GM18507 (cell line): ENCODE results near the gene FAM81B.
"Not testable (repeated sequence)": the region's sequence is repeated elsewhere in the genome, so short reads cannot be mapped to it uniquely, and the experiment has no call there.

Experiments used
- DNase-seq: peaks from one replicate; pipeline ENCODE4 v3.0.0; 2011; ENCODE audit warnings: low read depth; ENCODE audit not compliant: insufficient read length; ENCODE audit errors: extremely low spot score
- FAIRE-seq: peaks from 2 replicates; lab custom pipeline; 2011; peaks lifted over from hg19 to GRCh38; lab: Jason Lieb, UNC

The FAM81B gene, protein sequence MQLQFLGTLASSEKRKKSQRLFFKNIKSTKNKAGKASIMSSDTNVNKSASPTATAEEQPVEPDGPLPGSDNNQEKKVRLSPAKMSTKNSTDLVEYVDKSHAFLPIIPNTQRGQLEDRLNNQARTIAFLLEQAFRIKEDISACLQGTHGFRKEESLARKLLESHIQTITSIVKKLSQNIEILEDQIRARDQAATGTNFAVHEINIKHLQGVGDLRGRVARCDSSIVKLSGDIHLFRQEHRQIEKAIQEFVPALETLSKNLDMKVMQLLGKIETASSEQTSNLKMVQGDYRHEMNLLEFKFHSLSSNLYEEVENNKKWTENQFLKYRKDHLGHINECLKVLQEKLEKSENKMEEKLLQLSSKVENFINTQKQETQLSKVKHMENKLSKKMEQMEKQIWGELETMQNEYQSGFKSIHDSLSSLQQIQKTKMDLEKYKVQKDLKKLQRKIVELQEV

DNA sequence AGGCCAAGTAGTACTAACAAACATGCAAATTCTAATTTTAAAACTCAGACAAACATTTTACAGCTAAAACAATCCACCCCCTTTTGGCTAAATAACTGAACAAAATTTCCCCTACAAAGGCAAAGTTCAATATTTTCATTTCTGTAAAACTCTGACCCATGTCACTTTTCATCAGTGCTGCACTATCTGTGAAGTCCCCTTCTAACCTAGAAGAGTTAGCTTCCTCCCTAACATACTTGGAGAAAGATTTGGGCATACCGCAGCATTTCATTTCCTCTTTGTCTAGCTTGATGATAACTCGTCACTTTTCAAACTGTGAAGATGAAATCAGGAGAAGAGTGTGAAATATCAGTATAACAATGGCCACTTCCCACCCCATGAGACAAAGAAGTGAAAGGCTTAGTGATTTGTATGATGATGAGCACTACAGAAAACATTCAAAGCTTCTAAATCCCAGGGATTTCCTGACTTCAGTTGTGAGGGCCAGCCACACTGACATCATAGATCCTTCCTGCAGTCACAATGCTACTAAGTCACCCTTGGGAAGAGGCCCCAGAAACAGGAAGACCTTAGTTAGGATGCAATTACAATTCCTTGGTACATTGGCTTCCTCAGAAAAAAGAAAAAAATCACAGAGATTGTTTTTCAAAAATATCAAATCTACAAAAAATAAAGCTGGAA, at the start of gene FAM81B:
FAM81B (plus strand) TSS at position 555 of the 681 bp plus-strand sequence; CDS start at position 579, 24 bp downstream.
- no peak for FAIRE-seq
- no peak for DNase-seq

DNA sequence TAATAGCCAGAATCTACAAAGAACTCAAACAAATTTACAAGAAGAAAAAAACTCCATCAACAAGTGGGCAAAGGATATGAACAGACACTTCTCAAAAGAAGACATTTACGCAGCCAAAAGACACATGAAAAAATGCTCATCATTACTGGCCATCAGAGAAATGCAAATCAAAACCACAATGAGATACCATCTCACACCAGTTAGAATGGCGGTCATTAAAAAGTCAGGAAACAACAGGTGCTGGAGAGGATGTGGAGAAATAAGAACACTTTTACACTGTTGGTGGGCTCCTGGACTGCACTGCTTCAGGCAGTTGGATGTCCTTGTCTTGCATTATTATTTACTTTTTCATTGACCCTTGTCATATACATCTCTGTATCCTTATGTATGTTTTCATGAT, 49.7 kb upstream of the FAM81B start:
- not testable (repeated sequence) for FAIRE-seq, DNase-seq

DNA sequence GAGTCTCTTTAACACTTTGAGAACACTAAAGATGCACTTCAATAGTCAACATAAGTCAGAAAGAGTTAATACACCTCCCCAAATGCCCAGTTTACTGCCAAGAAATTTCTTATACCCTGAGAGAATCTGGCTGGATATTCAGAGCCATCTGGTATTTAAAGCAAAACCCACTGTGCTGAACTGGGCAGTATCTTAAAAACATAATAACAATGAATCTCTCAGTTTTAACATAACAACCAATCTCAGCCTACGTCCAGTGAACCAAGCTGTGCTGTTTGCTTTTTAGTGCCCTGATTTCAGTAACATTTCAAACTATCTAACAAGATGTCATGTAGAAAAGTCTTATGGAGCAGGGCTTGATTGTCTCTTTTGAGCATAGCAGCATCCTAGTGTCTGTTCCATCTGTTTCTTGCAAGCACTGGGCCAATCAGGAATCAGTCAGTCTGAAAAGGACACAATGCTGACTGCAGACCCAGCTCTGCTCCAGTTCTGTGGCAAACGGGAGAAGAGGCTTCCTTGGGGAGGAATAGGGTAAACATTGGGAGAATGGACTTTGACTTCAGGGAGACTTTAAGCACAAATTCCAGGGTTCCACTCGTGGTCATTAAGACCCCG, 43.6 kb upstream of the FAM81B start:
- DNase-seq (no peak), FAIRE-seq (no peak)

DNA sequence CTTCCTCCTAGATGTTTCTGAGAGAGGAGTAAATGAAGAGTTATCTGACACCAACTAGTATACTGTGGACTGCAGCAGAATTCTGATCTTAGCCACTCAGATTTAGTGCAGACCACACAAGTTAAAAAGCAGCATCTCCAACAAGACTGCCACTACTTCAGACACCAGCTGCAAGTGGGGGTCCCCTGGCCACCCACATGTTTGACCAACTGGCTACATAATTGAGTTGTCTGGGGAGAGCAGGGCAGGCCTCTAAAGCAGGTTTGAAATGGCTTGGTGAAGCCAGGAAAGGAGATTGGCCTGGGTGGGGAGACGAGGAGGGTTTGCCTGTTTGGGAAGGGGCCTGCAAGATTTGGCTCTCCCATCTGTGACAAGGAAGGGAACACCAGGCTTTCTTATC, 40.5 kb upstream of the FAM81B start:
- FAIRE-seq (no peak), DNase-seq (no peak)

DNA sequence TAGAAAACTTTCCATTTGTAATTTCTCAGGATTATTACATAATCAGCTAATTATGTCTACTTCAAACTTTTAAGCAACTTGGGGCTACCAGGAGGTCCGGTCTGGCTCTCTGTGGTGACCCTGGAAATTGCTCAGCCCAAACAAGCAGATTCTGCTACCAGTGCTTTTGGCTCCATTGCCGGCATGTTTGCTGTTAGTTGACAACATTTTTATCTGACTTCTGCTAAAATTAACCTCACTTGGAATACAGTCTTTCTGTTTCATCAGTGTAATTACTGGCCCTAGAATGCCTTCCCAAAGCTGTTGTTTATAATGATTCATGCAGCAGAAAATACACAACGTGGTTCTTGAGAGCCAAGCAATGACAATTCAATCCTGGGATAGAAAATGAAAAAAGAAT, 38.5 kb upstream of the FAM81B start:
- DNase-seq (no peak), FAIRE-seq (no peak)

DNA sequence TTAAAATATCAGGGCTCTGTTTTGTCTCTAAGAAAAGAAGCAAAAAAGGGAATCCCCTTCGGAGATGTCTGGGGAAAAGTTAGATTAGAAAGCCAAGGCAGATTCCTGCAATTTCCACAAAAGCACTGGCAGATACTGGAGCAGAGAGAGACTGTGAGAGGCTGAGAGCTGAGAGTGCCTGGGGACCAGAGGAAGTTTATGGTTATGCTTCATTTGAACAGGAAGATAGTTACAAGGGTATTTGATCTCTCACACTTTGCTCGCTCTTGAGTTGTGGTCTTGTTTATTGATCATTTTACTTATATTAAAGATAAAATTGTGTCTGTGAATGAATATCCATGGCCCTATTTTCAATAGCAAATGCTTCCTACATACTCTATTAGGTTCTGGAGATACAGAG, 32.8 kb upstream of the FAM81B start:
- DNase-seq, result no peak
- no peak for FAIRE-seq

DNA sequence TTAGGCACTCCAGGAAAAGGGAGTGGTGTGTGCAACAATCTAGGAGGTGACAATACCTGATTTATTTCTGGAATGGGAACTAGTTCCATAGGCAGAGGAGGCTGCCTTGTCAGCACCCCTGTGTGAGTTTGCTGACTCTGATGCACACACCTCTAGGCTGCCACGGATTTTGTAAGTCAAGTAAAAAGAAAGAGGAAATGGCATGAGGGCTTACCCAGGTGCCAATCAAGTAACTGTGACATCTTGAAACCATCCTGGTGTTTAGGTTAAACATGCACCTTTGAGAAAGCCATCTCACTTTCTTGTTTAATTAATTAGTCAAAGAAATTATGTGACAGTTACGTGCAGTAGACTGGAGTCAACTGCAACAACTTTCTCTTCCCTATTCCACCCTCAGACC, 32.3 kb upstream of the FAM81B start:
- FAIRE-seq (no peak), DNase-seq (no peak)

DNA sequence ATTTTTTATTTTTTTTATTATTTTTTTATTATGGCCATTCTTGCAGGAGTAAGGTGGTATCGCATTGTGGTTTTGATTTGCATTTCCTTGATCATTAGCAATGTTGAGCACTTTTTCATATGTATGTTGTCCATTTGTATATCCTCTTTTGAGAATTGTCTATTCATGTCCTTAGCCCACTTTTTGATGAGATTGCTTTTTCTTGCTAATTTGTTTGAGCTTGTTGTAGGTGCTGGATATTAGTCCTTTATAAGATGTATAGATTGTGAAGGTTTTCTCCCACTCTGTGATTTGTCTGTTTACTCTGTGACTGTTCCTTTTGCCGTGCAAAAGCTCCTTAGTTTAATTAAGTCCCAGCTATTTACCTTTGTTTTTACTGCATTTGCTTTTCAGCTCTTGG, 30.5 kb upstream of the FAM81B start:
- not testable (repeated sequence) for FAIRE-seq, DNase-seq

DNA sequence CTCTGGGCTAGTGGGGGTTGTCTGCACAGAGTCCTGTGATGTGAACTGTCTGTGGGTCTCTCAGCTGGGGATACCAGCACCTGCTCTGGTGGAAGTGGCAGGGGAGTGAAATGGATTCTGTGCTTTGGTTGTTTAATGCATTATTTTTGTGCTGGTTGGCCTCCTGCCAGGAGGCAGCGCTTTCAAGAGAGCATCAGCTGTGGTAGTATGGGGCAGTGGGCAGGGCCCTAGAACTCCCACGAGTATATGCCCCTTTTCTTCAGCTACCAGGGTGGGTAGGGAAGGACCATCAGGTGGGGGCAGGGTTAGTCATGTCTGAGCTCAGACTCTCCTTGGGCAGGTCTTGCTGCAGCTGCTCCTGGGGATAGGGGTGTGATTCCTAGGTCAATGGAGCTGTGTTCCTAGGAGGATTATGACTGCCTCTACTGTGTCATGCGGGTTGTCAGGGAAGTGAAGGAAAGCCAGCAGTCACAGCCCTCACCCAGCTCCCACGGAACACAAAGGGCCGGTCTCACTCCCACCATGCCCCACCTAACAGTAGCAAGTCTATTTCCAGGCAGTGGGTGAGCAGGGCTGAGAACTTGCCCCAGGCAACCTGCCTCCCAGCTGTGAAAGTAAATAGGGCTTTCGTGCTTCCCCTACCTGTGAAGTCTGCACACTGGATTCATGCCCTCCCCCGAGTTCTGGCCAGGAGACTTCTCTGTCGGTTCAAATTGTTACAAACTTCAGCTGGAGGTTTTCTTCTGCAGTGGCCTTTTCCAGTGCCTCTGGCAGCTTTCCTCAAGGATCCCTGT, 25.7 kb upstream of the FAM81B start:
- no peak for DNase-seq
- no peak for FAIRE-seq

DNA sequence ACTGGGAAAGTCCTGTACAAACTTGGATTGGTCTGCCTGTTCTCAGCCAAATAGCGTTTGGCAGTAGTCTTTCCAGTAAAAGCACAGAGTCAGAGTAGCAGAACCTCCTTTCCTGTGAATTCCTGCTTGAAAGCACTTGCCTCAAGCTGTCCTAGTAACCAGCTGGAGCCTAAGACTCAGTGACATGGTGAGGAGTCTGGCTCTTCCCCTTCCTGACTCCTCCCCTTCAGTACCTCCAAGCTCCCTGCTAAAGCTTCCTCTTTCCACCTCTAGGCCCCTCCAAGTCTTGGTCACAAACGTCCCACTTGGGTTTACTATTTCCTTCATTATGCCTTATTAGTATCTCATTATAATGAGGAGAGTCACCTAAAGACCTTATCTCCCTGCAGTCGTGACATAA, 21.4 kb upstream of the FAM81B start:
- DNase-seq, result no peak
- no peak for FAIRE-seq

DNA sequence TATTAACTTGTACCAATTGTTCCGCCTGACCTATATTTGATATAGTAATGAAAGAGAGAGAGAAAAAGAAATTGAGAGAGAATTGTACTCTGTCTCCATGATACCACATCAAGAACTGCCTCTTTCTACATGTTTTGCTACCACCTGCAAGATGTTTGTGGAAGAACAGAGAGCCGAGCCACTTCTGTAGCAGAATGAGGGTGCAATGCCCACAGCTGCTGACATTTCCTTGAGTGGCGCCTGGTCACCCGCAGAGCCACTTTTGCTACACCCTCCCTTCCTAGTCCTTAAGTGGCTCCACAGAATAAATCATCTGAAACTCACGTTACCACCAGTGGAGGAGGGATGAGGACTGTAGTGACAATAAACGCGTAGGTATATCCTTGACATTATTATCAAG, 17.1 kb upstream of the FAM81B start:
- no peak for FAIRE-seq
- DNase-seq, result no peak

DNA sequence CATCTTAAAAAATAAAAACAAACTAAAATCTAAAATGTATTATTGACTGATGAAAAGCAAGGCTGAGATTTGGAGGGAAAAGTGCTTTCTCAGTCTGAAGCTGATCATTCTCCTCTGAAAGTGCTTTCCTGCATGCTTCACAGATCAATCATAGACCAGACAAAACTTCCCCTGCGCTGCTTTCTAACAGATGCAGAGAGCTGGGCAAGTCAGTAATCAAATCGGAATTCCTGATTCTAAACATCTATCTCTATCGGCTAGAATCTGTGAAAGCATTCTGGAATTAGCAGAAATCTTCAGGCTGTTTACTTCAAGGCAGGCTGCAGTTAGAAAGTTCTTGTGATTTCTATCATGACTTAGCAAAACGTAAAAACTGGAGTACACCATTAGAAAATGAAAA, 15.6 kb upstream of the FAM81B start:
- DNase-seq, result no peak

DNA sequence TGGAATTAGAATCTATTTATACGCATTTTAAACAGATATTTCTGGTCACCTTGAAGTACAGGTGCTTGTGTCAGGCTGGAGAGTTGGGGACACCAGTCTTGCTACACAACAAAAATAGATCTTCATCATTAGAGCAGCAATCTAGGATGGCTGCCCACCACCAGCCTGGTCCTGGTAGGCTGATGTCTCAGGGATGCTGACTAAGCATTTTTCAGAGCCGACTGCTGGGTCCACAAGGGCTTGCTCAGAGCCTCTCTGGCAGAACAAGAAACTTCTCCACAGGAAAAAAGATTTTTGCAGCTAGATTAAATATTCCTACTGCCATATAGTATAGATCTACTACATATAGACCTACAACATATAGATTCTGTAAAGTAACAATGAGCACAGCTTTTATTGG, 12.0 kb upstream of the FAM81B start:
- no peak for DNase-seq
- no peak for FAIRE-seq

More for the DNA sequence above, 15.6 kb upstream of the FAM81B start:
- no peak for FAIRE-seq

DNA sequence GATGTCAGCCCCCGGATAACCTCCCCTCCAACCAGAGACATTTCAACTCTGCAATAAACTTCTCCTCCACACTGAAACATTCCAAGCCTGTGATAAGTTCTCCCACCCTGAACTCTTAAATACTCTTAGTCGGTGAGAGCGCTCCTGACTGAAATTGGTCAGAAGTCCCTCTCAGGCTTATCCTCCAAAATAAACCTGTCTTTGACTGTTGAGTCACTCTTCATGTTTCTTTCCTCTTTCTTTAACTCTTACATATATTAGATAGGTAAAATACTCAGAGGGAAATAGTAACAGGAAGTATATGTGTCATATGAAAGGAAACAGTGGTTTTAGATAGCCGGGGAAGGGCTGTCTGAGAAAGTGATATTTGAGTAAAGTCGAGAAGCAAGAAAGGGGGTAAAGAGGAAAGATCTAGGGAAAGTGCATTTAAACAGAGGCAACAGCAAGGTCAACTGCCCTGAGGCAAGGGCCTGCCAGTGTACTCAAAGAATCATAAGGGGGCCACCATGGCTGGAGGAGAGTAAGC, 11.0 kb upstream of the FAM81B start:
- DNase-seq (no peak), FAIRE-seq (no peak)

DNA sequence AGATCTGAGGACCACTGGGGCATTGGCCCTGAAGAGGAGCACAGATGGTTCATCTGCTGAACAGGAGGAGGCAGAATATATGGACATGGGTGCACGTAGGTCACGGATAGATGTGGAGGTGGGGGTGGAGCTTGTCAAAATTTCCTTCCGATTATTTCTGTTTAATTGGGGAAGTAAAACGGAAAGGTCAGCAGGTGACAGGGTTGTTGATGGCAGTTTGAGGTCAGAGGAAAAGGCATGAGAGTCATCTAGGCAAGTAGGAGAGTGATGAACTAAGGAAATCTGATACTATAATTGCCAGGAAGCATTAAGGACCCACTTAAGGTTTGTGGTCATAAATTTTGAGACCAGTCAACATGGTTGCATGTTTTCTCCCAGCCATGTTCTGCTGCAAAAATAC, 8.4 kb upstream of the FAM81B start:
- DNase-seq (no peak), FAIRE-seq (no peak)

DNA sequence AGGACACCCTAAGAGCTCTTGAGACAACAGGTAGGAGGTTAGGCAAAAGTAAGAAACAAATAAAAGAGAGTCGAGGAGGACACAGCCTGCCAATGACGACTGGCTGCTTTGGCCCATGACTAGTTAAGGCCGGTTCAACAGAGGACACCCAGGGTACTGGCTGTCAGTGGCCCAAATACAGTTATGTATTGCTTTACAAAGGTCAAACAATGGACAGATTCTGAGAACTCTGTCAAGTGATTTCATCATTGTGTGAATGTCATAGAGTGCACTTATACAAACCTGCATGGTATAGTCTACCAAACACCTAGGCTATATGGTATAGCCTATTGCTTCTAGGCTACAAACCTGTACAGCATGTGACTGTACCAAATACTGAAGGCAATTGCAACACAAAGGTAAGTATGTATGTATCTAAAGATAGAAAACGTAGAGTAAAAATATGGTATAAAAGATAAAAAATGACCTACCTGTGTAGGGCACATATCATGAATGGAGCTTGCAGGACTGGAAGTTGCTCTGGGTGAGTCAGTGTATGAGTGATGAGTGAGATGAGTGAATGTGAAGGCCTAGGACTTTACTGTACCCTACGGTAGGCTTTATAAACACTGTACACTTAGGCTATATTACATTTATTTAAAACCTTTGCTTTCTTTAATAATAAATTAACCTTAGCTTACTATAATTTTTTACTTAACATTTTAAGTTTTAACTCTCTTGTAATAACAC, 6.5 kb upstream of the FAM81B start:
- DNase-seq, result no peak
- FAIRE-seq, result no peak

DNA sequence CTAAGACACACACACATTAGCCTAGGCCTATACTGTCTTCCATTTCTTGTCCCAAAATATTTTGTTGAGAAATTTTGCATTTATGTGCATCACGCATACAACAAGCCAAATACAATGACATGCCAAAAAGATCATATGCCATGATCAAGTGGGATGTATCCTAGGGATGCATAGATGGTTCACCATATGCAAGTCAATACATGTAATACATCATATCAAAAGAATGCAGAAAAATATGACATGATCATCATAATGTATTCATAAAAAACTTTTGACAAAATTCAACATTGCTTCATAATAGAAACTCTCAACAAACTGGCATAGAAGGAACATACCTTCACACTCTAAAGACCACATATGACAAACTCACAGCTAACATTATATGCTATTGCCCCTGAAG, 5.8 kb upstream of the FAM81B start:
- DNase-seq (no peak), FAIRE-seq (no peak)

DNA sequence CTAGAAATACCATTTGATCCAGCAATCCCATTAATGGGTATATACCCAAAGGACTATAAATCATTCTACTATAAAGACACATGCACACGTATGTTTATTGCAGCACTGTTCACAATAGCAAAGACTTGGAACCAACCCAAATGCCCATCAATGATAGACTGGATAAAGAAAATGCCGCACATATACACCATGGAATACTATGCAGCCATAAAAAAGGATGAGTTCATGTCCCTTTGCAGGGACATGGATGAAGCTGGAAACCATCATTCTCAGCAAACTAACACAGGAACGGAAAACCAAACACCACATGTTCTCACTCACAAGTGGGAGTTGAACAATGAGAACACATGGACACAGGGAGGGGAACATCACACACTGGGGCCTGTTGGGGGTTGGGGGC, 799 bp downstream of the FAM81B start:
- not testable (repeated sequence) for DNase-seq, FAIRE-seq

DNA sequence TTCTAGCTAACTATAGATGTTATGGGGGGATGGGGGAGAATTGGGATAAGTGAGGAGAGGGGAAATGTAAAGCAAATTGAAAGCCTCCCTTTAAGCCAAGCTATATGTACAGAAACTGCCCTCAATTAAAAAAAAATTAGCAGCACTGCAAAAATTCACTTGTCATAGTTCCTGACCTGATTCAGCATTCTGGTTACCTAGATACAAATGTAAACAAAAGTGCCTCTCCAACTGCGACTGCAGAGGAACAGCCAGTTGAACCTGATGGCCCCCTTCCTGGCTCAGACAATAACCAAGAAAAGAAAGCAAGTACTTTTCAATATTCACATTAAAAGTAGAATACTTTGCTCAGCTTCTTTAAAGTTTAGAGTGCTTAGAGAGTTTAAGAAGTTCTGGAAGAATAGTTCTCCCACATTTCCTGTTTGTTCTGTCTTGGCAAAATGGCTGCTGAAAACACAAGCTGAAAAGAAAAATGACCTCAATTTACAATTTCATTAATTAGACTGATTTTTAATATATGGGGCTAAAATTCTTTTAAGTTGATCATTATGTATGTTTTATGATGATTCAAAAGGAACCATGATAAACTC, 1.5 kb downstream of the FAM81B start:
- DNase-seq (no peak), FAIRE-seq (no peak)
